Measurements from ENCODE around the gene RNF220.

Gene RNF220

GRCh38 chr1:44636083-44636687 is 231.1 kb downstream of the RNF220 start:
- H3K27ac ChIP-seq, result no peak overlapping the region
- TF ChIP-seq, protein P1, sequence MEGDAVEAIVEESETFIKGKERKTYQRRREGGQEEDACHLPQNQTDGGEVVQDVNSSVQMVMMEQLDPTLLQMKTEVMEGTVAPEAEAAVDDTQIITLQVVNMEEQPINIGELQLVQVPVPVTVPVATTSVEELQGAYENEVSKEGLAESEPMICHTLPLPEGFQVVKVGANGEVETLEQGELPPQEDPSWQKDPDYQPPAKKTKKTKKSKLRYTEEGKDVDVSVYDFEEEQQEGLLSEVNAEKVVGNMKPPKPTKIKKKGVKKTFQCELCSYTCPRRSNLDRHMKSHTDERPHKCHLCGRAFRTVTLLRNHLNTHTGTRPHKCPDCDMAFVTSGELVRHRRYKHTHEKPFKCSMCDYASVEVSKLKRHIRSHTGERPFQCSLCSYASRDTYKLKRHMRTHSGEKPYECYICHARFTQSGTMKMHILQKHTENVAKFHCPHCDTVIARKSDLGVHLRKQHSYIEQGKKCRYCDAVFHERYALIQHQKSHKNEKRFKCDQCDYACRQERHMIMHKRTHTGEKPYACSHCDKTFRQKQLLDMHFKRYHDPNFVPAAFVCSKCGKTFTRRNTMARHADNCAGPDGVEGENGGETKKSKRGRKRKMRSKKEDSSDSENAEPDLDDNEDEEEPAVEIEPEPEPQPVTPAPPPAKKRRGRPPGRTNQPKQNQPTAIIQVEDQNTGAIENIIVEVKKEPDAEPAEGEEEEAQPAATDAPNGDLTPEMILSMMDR (conservative IDR thresholded peaks at IDR 0.05), result no peak

GRCh38 chr1:44636688-44637598 is 231.9 kb downstream of the RNF220 start:
- no peak overlapping the region for H3K27ac ChIP-seq
- TF ChIP-seq, protein P1 (conservative IDR thresholded peaks at IDR 0.05), result no peak

GRCh38 chr1:44637702-44638411 is 232.8 kb downstream of the RNF220 start:
- H3K27ac ChIP-seq, result no peak overlapping the region
- TF ChIP-seq, protein P1 (conservative IDR thresholded peaks at IDR 0.05), result no peak

GRCh38 chr1:44640200-44640853 is 235.3 kb downstream of the RNF220 start:
- H3K27ac ChIP-seq, result no peak overlapping the region
- TF ChIP-seq, protein P1 (conservative IDR thresholded peaks at IDR 0.05), result no peak

- TF ChIP-seq, protein P1 (conservative IDR thresholded peaks at IDR 0.05), result no peak
- H3K27ac ChIP-seq, result no peak overlapping the region
Observed at GRCh38 chr1:44641126-44642102, 236.4 kb downstream of the RNF220 start.

GRCh38 chr1:44642255-44642654 is 237.2 kb downstream of the RNF220 start:
- no peak overlapping the region for H3K27ac ChIP-seq
- TF ChIP-seq, protein P1 (conservative IDR thresholded peaks at IDR 0.05), result no peak

Measured in VCaP (cell line).